GM21737 (cell line): ENCODE measurements around the gene CC2D2A.

ENCODE experiments used
- ATAC-seq: cut with Tn5 transposase; IDR thresholded peaks from one replicate; pipeline ENCODE4 v1.9.1; 2021; ENCODE audit warnings: mild to moderate bottlenecking, moderate library complexity; ENCODE audit not compliant: unreplicated experiment

Gene CC2D2A

GRCh38 chr4:15636818-15637217 is 167.1 kb downstream of the CC2D2A start:
- ATAC-seq, result no peak

- ATAC-seq, result no peak
Measured at GRCh38 chr4:15638418-15638817, 168.7 kb downstream of the CC2D2A start.

DNA sequence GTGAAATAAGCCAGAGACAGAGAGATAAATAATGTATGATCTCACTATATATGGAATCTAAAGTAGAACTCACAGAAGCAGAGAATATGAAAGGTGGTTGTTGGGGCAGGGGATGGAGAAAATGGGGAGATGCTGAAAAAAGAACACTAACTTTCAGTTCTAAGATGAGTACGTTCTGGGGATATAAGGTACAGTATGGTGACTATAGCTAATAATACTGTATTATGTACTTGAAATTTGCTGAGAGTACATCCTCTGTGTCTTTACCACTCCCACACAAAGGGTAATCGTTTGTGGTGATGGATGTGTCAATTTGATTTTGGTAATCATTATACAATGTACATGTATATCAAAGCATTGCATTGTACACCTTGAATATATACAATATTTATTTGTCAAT is 178.9 kb downstream of the CC2D2A start:
- no peak for ATAC-seq

DNA sequence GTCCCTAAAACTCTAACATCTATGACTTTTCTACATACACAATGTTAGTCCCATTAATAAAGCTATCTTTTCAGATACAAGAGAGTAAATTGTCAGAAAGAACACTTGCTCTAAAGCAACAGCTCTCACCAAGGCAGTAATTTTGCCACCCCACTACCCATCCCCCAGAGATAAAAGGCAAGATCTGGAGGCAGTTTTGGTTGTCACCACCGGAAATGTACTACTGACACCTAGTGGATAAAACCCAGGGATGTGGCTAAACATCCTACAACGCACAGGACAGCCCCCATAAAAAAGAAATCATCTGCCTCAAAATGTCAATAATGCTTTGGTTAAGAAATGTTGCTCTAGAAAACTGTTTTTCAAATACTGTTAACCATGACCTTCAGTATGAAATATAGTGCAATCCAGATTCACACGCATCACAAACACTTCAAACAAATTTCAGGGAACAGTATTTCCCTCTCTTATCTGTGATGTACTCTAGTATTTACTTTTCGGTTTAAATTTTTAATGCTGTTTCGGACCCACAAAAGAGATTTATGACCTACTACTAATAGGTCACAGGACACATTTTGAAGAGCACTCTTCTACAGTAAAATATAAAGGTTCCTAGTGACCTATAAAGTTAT is 180.3 kb downstream of the CC2D2A start:
- ATAC-seq, result peak; percentile 47
